Activated T-helper 1 cell treated with anti-CD3 and anti-CD28 coated beads, Interleukin-12 subunit alpha, Interleukin-12 subunit beta, Interleukin-2, Interleukin-4 antibody, amounts not matched to agents 30 ng/mL and 10 ng/mL and 1 ng/mL, durations not matched to agents 14 hours and 24 hours and 36 hours (primary cell): ENCODE measurements around the gene FIGNL2. TPM values are rescaled to one million over a fixed set of nuclear protein-coding genes. Genes with fewer than 3 reads are reported as not detected.

Source experiments
- DNase-seq: peaks from one replicate; pipeline ENCODE4 v3.0.0; 2021; ENCODE audit warnings: low spot score
- H3K27ac Mint-ChIP-seq: one replicate; pipeline ENCODE4 v1.8.0; 2021; ENCODE audit warnings: mild to moderate bottlenecking, mixed read lengths
- H3K27me3 Mint-ChIP-seq: one replicate; pipeline ENCODE4 v1.8.0; 2022; ENCODE audit warnings: mild to moderate bottlenecking, moderate library complexity, mixed read lengths; ENCODE audit not compliant: insufficient read depth
- H3K36me3 Mint-ChIP-seq: one replicate; pipeline ENCODE4 v1.8.0; 2021; ENCODE audit warnings: low read depth, mixed read lengths
- H3K4me1 Mint-ChIP-seq: one replicate; pipeline ENCODE4 v1.8.0; 2021; ENCODE audit warnings: low read depth, mixed read lengths
- H3K4me3 Mint-ChIP-seq: one replicate; pipeline ENCODE4 v1.8.0; 2021; ENCODE audit warnings: mild to moderate bottlenecking, moderate library complexity, mixed read lengths
- H3K9me3 Mint-ChIP-seq: one replicate; pipeline ENCODE4 v1.8.0; 2021; ENCODE audit warnings: mixed read lengths
- intact Hi-C: fragments of 100-400 bp; cut with micrococcal nuclease; formaldehyde crosslinking; loops from one replicate; pipeline ENCODE4 v1.15.1; 2024
- total RNA-seq: library from RNA; stranded (reverse); gene quantifications from 2 replicates; pipeline ENCODE4 v1.2.3, GENCODE V29; 2022

The FIGNL2 gene
- total RNA-seq, 1 donor from 2014 or later: 0.18 TPM

- no peaks in the 10 kb centered on the region for H3K36me3 Mint-ChIP-seq
- H3K27ac Mint-ChIP-seq: no peak overlapping the region
- no peaks in the 10 kb centered on the region for H3K9me3 Mint-ChIP-seq
- peaks cover 12% of the 10 kb centered on the region for H3K4me1 Mint-ChIP-seq
- DNase-seq: no peak
- peaks cover 55% of the 10 kb centered on the region for H3K27me3 Mint-ChIP-seq
- no peak overlapping the region for H3K4me3 Mint-ChIP-seq
- intact Hi-C loops: loop anchor here (10.0 kb wide), 1 partner anchor 196 kb away; no protein-coding TSS in a partner anchor
These were observed 22.6 kb upstream of the FIGNL2 start for GRCh38 chr12:51871126-51871525.

- Mint-ChIP-seq H3K27me3 (peaks cover 60% of the 10 kb centered on the region), H3K36me3 (no peaks in the 10 kb centered on the region), H3K4me1 (peaks cover 12% of the 10 kb centered on the region), H3K9me3 (no peaks in the 10 kb centered on the region), H3K27ac (no peak overlapping the region), H3K4me3 (no peak overlapping the region)
- no peak for DNase-seq
- intact Hi-C loops: loop anchor here (10.0 kb wide), 1 partner anchor 196 kb away; no protein-coding TSS in a partner anchor
These were observed 22.0 kb upstream of the FIGNL2 start for GRCh38 chr12:51870504-51870903.

- H3K36me3 Mint-ChIP-seq: no peaks in the 10 kb centered on the region
- H3K27me3 Mint-ChIP-seq: peaks cover 63% of the 10 kb centered on the region
These were observed 21.4 kb upstream of the FIGNL2 start for GRCh38 chr12:51869931-51870330.

GRCh38 chr12:51869496-51869865 lies 21.0 kb upstream of the FIGNL2 start:
- DNase-seq: no peak
- Mint-ChIP-seq H3K4me1 (peaks cover 7% of the 10 kb centered on the region), H3K9me3 (no peaks in the 10 kb centered on the region), H3K4me3 (no peak overlapping the region), H3K27ac (no peak overlapping the region), H3K36me3 (no peaks in the 10 kb centered on the region), H3K27me3 (peaks cover 66% of the 10 kb centered on the region)
- intact Hi-C loops: no loop called here

More at GRCh38 chr12:51869931-51870330, 21.4 kb upstream of the FIGNL2 start:
- intact Hi-C loops: loop anchor here (10.0 kb wide), 1 partner anchor 195 kb away; no protein-coding TSS in a partner anchor
- Mint-ChIP-seq H3K4me3 (no peak overlapping the region), H3K27ac (no peak overlapping the region), H3K9me3 (no peaks in the 10 kb centered on the region), H3K4me1 (peaks cover 7% of the 10 kb centered on the region)
- DNase-seq: no peak

GRCh38 chr12:51868821-51869495 lies 20.4 kb upstream of the FIGNL2 start:
- H3K4me3 Mint-ChIP-seq: no peak overlapping the region

GRCh38 chr12:51867796-51868428 lies 19.4 kb upstream of the FIGNL2 start:
- Mint-ChIP-seq H3K4me1 (peaks cover 7% of the 10 kb centered on the region), H3K4me3 (no peak overlapping the region), H3K27me3 (peaks cover 73% of the 10 kb centered on the region), H3K36me3 (no peaks in the 10 kb centered on the region), H3K9me3 (no peaks in the 10 kb centered on the region), H3K27ac (no peak overlapping the region)
- DNase-seq: no peak
- intact Hi-C loops: no loop called here

More at GRCh38 chr12:51868821-51869495, 20.4 kb upstream of the FIGNL2 start:
- H3K36me3 Mint-ChIP-seq: no peaks in the 10 kb centered on the region
- H3K27ac Mint-ChIP-seq: no peak overlapping the region
- peaks cover 67% of the 10 kb centered on the region for H3K27me3 Mint-ChIP-seq
- intact Hi-C loops: no loop called here
- no peak for DNase-seq
- no peaks in the 10 kb centered on the region for H3K9me3 Mint-ChIP-seq
- H3K4me1 Mint-ChIP-seq: peaks cover 7% of the 10 kb centered on the region

- Mint-ChIP-seq H3K27ac (no peak overlapping the region), H3K4me1 (peaks cover 7% of the 10 kb centered on the region), H3K4me3 (no peak overlapping the region), H3K27me3 (peaks cover 75% of the 10 kb centered on the region), H3K9me3 (no peaks in the 10 kb centered on the region), H3K36me3 (no peaks in the 10 kb centered on the region)
- no peak for DNase-seq
- intact Hi-C loops: no loop called here
These were observed 18.9 kb upstream of the FIGNL2 start for GRCh38 chr12:51867371-51867770.

GRCh38 chr12:51866762-51867161 lies 18.2 kb upstream of the FIGNL2 start:
- peaks cover 81% of the 10 kb centered on the region for H3K27me3 Mint-ChIP-seq
- intact Hi-C loops: no loop called here
- H3K4me1 Mint-ChIP-seq: peaks cover 7% of the 10 kb centered on the region
- DNase-seq: no peak
- no peak overlapping the region for H3K4me3 Mint-ChIP-seq
- no peaks in the 10 kb centered on the region for H3K36me3 Mint-ChIP-seq
- no peak overlapping the region for H3K27ac Mint-ChIP-seq
- H3K9me3 Mint-ChIP-seq: no peaks in the 10 kb centered on the region

- Mint-ChIP-seq H3K9me3 (no peaks in the 10 kb centered on the region), H3K4me3 (no peak overlapping the region), H3K27me3 (peaks cover 85% of the 10 kb centered on the region), H3K36me3 (no peaks in the 10 kb centered on the region), H3K27ac (no peak overlapping the region), H3K4me1 (peaks cover 7% of the 10 kb centered on the region)
- DNase-seq: no peak
- intact Hi-C loops: no loop called here
These were observed 17.8 kb upstream of the FIGNL2 start for GRCh38 chr12:51866324-51866723.

- intact Hi-C loops: no loop called here
- no peak overlapping the region for H3K27ac Mint-ChIP-seq
- H3K9me3 Mint-ChIP-seq: no peaks in the 10 kb centered on the region
These were observed 17.3 kb upstream of the FIGNL2 start for GRCh38 chr12:51865757-51866270.

GRCh38 chr12:51864833-51865670 lies 16.5 kb upstream of the FIGNL2 start:
- peaks cover 77% of the 10 kb centered on the region for H3K27me3 Mint-ChIP-seq
- H3K27ac Mint-ChIP-seq: no peak overlapping the region
- H3K36me3 Mint-ChIP-seq: no peaks in the 10 kb centered on the region
- no peaks in the 10 kb centered on the region for H3K9me3 Mint-ChIP-seq
- no peak overlapping the region for H3K4me3 Mint-ChIP-seq
- intact Hi-C loops: no loop called here
- DNase-seq: no peak
- H3K4me1 Mint-ChIP-seq: peaks cover 1% of the 10 kb centered on the region

More at GRCh38 chr12:51865757-51866270, 17.3 kb upstream of the FIGNL2 start:
- no peak for DNase-seq
- Mint-ChIP-seq H3K36me3 (no peaks in the 10 kb centered on the region), H3K27me3 (peaks cover 84% of the 10 kb centered on the region), H3K4me1 (peaks cover 7% of the 10 kb centered on the region), H3K4me3 (no peak overlapping the region)

- intact Hi-C loops: no loop called here
- Mint-ChIP-seq H3K4me3 (no peak overlapping the region), H3K4me1 (no peaks in the 10 kb centered on the region), H3K27ac (no peak overlapping the region), H3K9me3 (no peaks in the 10 kb centered on the region), H3K27me3 (peaks cover 72% of the 10 kb centered on the region), H3K36me3 (no peaks in the 10 kb centered on the region)
- DNase-seq: no peak
These were observed 15.7 kb upstream of the FIGNL2 start for GRCh38 chr12:51863933-51864832.
